Measurements from ENCODE around the gene SLC6A19.

- TF ChIP-seq CTBP1 (IDR thresholded peaks at IDR 0.05; ENCODE audit: borderline replicate concordance) (no peak), PHF20 (IDR thresholded peaks at IDR 0.05; ENCODE audit: partially characterized antibody) (no peak), CTCF (IDR thresholded peaks at IDR 0.05 in 2 of 3, conservative IDR thresholded peaks at IDR 0.05 in 1 of 3; ENCODE audit: insufficient read depth in 2 of 3, low read depth in 1 of 3, low read length in 3 of 3) (no peak), ATF2 (CRISPR knock-in tag; IDR thresholded peaks at IDR 0.05) (no peak), PCBP2 (IDR thresholded peaks at IDR 0.05; ENCODE audit: low read depth, low read length, poor library complexity, severe bottlenecking) (no peak), TARDBP (IDR thresholded peaks at IDR 0.05) (no peak), POLR2A (conservative IDR thresholded peaks at IDR 0.05) (no peak), FOXA1 (IDR thresholded peaks at IDR 0.05; ENCODE audit: borderline replicate concordance) (no peak), NFIC (IDR thresholded peaks at IDR 0.05) (no peak)
These were observed 26.4 kb upstream of the SLC6A19 start for GRCh38 chr5:1175015-1175414.

Data from K562 (cell line).